Stimulated activated CD4-positive, alpha-beta T cell treated with anti-CD3 and anti-CD28 coated beads, Interleukin-12 subunit alpha, Interleukin-12 subunit beta, amount 100 ng/mL, for 4 hours (primary cell): ENCODE results near the gene UTP4.
"Not testable (repeated sequence)": the region's sequence is repeated elsewhere in the genome, so short reads cannot be mapped to it uniquely, and the experiment has no call there.

Experiments
- DNase-seq: peaks from one replicate; pipeline ENCODE4 v3.0.0-alpha.2; 2020

The UTP4 gene

DNA sequence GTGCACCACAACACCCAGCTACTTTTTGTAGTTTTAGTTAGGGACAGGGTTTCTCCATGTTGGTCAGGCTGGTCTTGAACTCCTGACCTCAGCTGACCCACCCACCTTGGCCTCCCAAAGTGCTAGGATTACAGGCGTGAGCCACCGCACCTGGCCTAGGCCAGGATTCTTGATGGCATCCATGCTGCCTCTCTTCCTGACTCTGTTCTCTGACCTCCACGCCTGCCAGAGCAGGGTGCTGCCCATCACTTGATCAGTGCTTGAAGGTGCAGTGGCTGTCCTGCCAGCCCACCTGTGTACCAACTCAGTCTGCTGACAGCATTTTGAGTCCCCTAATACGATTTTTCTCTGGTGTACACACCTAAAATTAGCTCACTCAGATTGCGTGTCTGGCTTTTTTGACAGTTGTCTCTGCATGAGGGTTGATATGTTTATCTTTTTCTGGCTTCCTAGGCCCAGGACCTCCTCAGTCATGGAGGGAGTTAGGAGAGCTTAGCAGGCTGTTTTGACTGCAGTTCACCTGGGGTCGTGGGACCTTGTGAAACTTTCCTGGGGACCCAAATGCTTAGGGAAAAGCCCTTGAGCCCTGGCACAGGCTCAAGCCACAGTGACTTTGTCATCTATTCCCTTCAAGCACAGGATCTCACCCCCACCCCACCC lies 21.1 kb upstream of the UTP4 start:
- DNase-seq: no peak

DNA sequence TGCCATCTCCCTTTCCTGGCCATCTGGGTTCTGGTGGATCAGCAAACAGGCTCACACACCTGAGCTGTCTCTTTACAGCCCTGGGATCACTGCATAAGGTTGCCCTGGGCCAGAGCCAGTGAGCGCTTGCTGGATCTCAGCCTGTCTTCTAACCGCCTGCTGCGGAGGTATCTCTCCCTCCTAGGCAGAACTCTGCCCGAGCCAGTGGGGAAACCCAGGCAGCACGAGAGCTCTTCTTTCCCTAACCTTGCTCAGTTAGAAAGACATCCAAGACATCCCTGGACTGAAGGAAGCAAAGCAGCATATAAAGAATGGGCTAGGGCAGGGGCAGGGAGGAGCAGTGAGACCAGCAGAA lies 20.6 kb upstream of the UTP4 start:
- DNase-seq: no peak

DNA sequence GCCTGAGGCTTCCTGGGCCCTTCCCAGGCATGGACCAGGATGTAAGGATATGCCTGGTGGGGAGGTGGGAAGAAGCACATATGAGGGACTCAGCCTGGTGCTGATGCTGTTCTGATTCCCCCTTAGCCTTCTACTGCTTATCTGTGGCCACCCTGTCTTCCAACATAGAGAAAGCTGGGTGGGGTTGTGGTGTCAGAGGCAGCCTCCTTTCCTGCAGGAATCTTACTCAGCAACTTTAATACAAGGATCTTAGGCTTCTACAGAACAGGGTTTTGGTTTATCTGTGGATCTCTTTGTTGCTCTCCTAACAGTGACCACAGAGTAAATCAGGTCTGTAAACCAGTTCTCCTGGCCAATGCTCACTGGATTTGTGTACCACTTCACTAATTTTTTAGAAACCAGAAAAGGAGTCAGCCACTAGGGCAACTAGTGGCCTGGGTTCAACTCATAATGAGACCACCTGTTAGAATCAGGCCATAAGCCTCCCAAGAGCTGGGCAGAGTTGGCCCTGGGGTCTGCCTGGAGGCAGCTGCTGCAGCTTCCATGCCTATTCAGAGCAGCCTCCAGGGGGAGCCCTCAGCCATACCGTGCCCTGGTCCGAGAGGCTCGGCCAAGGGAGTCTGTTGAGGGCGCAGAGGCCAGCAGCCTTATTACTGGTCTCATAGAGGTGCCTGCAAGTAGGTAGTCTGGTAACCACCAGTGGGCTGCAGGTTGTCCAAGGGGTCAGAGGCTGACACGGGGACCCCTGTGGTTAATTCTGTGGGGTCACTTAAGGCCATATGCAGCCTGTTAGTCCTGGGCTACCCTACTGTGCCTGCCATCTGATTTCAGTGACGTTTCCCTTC lies 19.9 kb upstream of the UTP4 start:
- DNase-seq: peak; percentile 54

DNA sequence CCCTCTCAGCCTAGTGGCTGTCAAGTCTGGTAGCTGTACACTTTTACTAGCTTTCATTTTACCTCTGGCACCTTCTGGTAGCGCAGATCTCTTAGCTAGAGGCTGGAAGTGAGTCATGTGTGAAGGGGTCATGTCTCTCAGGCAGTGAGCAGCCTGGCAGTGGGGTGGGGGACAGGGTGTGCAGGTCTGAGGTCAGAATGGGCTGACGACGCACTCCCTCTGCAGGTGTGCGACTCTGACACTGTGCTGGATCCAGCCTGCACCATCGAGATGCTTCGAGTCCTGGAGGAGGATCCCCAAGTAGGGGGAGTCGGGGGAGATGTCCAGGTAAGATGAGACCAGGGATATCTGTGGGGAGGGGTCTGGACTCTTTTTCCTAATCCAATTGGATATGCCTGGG lies 19.2 kb upstream of the UTP4 start:
- DNase-seq: no peak

DNA sequence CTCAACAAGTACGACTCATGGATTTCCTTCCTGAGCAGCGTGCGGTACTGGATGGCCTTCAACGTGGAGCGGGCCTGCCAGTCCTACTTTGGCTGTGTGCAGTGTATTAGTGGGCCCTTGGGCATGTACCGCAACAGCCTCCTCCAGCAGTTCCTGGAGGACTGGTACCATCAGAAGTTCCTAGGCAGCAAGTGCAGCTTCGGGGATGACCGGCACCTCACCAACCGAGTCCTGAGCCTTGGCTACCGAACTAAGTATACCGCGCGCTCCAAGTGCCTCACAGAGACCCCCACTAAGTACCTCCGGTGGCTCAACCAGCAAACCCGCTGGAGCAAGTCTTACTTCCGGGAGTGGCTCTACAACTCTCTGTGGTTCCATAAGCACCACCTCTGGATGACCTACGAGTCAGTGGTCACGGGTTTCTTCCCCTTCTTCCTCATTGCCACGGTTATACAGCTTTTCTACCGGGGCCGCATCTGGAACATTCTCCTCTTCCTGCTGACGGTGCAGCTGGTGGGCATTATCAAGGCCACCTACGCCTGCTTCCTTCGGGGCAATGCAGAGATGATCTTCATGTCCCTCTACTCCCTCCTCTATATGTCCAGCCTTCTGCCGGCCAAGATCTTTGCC lies 18.0 kb upstream of the UTP4 start:
- DNase-seq: no peak

DNA sequence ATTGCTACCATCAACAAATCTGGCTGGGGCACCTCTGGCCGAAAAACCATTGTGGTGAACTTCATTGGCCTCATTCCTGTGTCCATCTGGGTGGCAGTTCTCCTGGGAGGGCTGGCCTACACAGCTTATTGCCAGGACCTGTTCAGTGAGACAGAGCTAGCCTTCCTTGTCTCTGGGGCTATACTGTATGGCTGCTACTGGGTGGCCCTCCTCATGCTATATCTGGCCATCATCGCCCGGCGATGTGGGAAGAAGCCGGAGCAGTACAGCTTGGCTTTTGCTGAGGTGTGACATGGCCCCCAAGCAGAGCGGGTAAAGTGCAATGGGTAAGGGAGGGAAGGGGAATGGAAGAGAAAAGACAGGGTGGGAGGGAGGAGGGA lies 17.5 kb upstream of the UTP4 start:
- no peak for DNase-seq

DNA sequence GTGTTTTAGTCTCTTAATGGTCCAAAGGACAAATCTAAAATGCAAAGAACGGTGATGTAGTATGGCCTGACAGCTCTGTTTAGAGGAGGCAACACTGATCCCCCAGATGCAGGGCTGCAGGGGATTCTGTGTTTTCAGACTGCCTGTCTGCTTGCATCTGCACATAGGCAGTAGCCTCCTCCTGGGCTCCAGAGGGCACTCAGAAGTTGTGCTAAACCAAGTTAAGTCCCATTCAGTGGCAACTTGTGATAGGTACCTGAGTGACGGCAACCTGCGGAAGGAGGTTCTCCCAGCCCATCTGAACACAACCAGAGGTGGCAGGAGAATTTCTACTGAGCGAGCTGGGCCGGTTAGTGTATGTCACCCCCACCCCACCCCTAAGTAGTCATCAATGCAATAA lies 17.1 kb upstream of the UTP4 start:
- no peak for DNase-seq

DNA sequence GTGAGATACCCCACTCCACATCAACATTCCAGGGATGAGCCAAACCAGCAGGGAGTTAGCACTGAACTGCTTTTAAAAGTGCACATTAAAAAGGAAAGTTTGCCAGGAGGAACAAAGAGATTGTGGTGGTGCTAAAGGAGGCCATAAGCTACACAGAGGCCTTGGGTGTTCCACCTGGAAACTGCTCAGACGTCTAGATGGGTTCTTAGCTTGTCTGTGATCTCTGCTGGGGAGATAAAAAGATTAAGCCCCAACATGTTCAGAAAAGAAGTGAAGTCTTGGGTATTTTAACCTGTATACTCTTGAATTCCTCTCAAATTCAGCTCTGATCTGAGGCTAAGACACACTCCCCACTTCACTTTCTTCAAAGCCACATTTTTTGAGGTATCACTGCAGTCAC lies 16.6 kb upstream of the UTP4 start:
- no peak for DNase-seq

DNA sequence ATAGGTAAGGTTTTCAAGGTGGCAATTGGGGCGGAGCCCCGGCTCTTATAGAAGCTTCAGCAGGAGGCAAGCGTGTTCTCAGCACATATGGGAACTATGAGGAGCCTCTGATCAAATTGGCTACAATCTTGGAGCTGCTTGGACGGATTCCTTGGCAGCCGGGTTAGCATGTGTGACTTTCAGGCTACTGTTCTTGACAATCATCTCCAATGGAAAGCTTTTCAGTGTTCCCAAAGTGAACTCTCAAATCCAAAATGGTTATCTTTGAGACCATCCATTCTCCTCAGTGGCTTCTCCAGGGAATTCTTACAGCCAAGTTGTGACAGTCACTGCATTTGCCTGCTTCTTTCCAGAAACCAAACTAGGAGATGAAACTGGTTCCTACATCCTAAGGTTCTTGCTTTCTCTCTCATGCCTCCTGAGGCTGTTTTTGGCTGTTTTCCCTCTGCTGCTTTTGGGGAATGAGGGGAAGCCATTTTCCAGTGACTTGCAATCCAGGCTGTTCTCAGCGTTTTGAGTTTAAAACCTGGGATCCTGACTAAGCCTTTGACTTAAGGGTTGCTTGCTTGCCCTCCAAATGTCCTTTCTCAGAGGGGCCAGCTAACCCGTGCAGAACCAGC lies 16.1 kb upstream of the UTP4 start:
- no peak for DNase-seq

DNA sequence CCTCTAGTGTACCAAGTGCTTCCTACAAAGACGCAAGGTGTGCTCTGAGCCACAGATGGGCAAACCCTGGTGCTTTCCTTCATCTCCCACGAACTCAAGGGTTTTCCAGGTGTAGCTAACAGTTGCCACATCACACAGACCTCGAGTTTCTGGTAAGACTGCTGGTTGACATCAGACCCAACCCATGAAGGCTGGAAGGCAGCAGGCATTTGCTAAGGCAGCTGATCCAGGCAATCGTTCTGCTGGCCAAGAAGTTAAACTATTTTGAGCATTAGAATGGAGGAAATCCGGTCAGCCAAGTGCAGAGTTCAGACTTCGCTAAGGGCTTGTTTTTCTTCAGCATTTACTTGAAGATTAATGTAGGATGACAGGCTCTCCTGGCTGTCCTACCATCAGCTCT lies 15.5 kb upstream of the UTP4 start:
- DNase-seq: no peak

DNA sequence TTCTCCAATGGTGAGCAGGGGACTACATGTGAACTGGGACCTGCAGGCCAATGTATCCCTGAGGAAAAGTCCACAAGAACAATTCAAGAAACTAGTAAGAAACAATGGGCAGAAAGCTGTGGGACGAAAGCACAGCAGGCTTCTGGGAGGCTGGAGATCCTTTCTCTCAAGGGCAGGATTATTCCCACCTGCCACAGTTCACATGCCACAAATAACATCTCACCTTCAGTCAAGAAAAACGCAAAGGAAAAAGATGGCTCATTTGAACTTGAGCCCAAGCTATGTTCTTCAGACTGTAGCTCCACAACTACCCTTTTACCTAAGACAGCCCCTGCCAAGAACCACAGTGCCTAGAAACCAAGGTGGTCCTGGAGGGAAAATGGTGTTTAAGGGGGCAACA lies 14.0 kb upstream of the UTP4 start:
- DNase-seq: no peak

DNA sequence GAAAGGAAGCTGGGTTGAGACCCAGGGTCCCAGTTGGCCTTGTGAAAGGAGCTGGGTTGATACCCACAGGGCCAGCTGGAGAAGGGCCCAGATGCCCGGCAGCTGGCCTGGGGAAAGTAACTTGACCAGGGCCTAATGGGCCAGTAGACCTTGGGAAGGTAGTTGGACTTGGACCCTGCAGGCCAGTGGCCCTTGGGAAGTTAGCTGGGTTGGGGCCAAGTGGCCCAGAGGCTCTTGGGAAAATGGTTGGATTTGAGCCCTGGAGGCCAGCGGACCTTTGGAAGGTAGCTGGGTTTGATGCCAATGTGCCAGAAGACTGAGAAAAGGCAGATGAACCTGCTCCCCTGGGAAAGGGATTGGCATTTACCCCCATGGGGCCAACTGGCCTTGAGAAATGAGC lies 13.5 kb upstream of the UTP4 start:
- DNase-seq: no peak

DNA sequence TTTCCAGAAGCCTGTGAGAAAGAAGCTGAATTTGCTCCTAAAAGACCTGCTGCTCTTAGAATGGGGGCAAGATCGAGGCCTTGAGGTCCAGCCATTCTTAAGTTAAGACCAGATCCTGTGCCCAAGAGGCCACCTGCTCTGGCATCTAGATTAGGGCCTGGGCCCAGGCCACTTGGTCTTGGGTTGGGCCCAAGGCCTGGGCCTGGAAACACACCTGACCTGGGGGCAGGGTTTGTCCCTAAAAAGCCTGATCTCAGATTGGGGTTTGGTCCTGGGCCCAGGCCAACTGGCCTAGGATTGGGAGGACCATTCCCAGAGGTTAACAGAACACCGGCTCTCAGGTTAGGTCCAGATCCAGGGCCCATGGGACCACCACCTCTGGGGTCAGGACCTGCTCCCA lies 12.9 kb upstream of the UTP4 start:
- no peak for DNase-seq

DNA sequence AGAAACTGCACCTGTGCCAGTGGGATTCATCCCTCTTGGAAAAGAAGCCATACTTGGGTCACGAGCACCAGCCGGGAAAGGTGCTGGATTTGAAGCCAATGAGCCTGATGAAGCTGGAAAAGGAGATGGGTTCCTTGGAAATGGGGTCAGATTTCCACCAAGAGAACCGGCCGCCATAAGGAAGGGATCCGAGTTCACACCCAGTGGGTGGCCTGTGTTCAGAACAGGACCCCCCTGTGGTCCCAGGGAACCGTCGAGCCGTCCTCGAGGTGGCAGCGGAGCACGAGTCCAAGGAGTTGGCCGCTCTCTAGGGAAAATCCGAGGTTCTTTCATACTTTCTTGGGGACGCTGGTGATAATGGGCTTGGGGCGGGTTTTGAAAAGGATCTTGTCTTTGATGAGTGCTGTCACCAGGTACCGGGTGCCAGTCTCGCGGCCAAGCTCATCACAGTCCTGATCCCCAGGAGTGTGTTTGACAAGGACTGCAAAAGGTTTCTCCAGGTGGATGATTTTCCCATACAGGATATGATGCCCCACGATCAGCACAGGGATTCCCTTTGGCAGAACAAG lies 12.3 kb upstream of the UTP4 start:
- DNase-seq: no peak

DNA sequence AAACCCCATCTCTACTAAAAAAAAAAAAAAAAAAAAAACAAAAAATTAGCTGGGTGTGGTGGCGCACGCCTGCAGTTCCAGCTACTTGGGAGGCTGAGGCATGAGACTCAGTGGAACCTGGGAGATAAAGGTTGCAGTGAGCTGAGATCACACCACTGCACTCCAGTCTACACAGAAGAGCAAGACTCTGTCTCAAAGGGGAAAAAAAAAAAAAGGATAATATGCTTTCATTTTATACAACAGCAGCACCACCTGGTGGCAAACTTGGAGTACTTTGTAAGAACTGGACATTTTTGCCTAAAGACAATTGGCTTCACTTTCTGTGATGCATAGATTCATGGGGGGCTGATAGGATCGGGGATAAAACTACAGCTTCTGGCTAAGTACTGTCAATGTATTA lies 8.5 kb upstream of the UTP4 start:
- DNase-seq: peak; percentile 50

DNA sequence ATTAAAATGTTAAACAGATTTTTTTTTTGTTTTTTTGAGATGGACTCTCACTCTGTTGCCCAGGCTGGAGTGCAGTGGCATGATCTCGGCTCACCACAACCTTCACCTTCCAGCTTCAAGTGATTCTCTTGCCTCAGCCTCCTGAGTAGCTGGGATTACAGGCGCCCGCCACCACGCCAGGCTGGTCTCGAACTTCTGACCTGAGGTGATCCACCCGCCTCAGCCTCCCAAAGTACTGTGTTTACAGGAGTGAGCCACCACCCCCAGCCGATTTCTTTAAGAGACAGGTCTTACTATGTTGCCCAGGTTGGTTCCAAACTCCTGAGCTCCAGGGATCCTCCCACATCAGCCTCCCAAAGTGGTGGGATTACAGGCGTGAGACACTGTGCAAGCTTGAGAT lies 8.0 kb upstream of the UTP4 start:
- DNase-seq: not testable (repeated sequence)

DNA sequence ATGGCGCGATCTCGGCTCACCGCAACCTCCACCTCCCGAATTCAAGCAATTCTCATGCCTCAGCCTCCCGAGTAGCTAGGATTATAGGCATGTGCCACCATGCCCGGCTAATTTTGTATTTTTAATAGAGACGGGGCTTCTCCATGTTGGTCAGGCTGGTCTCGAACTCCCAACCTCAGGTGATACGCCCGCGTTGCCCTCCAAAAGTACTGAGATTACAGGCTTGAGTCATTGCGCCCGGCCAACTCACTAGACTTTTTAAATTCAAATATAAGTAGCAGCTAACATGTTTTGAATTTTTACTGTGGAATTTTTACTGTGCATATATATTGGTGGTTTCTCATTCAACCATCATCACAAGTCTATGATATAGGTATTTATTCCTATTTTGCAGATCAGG lies 7.5 kb upstream of the UTP4 start:
- DNase-seq: not testable (repeated sequence)

DNA sequence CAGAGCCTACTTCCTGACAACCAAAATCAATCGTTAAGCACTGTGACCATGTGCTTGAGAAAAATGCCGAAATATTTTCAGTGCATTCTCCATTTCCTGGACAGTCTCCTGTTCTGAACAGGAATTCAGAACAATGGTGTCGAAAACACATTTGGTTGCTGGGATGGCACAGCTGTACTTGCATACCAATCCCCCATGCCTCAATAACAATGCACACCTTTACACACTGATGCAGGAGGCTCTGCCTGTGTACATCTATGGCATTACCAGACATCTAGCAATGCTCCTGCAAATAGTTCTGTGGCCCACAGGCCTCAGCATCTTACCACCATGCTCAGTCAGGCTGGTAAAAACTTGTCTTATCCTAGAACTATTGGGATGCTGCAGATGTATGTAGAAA lies 6.2 kb upstream of the UTP4 start:
- DNase-seq: no peak

DNA sequence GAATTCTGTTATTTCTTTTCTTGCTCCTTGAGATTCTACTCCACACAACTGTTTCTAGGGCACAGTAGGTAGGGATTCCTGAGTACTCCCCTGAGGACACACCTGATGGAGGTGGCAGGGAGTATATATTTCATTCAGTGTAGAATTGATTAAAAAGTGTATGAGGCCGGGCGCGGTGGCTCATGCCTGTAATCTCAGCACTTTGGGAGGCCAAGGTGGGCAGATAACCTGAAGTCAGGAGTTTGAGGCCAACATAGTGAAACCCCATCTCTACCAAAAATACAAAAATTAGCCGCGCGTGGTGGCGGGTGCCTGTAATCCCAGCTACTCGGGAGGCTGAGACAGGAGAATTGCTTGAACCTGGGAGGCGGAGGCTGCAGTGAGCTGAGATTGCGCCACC lies 5.6 kb upstream of the UTP4 start:
- not testable (repeated sequence) for DNase-seq

DNA sequence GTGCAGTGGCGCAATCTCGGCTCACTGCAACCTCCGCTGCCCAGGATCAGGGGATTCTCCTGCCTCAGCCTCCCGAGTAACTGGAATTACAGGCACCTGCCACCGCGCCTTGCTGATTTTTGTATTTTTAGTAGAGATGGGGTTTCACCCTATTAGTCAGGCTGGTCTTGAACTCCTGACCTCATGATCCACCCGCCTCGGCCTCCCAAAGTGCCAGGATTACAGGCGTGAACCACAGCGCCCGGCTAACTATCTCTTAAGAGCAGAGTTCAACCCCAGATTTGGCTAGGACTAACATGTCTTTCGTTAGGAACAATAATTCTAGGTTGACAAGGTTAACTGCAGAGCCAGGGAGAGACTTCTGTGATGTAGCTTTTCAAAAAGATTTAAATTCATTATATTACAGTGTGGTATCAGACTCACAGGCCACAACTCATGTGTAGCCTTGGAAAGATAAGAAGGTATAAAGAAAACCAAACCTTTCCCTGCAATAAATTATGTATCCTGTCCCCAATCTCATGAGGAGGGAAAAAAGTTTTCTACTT lies 4.4 kb upstream of the UTP4 start:
- no peak for DNase-seq

DNA sequence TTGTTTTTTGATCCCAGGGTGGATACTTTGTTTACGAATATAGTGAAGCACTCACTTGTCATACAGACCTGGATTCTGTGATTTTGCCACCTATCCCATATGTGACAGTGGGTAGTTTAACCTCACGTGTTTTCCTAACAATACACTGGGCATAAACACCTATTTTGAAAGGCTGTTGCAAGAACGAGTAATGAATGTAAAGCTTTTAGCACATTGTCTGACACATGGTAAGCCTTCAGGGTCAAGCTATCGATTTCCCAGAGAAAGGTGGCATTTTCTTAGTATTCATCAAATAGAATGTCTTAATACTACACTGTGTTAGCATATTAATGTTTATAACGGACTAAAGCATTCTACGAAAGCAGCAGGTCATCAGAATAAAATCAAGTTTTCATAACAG lies 2.0 kb upstream of the UTP4 start:
- DNase-seq: no peak

DNA sequence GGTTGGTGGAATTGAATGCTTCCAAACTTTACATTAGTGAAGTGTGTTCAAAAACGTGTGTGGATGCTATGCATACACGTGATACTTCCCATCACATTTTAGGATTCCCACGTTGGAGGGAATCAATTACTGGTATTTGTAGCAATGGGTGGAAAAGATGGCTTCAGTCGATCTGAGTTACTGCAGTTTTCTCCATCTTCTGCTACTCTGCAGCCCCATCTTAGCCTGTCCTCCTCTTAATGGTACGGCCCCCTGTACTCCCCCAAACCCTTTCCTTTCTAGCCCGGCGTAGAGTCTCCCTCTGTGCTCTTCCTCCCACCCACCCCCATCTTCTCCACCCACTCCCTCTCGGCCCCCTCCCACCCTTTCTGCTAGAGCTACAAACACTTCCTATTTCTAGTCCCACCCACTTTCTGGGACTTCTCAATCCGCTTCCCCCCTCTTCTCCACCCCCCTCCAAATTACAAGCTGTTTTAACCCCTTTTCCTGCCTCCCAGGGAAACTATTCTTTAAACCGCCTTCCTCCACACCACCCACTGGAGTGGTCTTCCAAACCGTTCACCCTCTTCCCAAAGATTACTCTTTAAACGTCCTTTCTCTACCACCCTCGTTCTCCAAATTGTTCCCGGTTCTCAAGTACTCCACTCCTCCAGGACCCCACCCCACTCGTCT lies 1.1 kb upstream of the UTP4 start:
- no peak for DNase-seq
